Tibial nerve (tissue), 4 donors: Measurements from ENCODE around the gene MRPS5. TPM values are rescaled to one million over a fixed set of nuclear protein-coding genes. Genes with fewer than 3 reads are reported as not detected.

ENCODE experiments used
- DNase-seq, 2 donors: peaks; one replicate each; pipeline ENCODE4 v3.0.0-alpha.2; 2019; ENCODE audit warnings: low spot score in 2 of 2
- H3K27ac ChIP-seq, 4 donors: fragments of 200-600 bp; sonication (generic) in 3 of 4; one replicate each; pipeline ENCODE4 v1.5.1; 2017 to 2019; ENCODE audit warnings: mild to moderate bottlenecking in 1 of 4
- H3K27me3 ChIP-seq, 2 donors: fragments of 200-600 bp; sonication (generic) in 1 of 2; one replicate each; pipeline versions ENCODE4 v1.5.1 to v1.6.0; 2017 to 2019
- H3K36me3 ChIP-seq, 3 donors: fragments of 200-600 bp; sonication (generic); one replicate each; pipeline ENCODE4 v1.5.1; 2018 to 2019
- H3K4me1 ChIP-seq, 4 donors: fragments of 200-600 bp; sonication (generic) in 3 of 4; one replicate each; pipeline ENCODE4 v1.5.1; 2017 to 2019
- H3K4me3 ChIP-seq, 4 donors: fragments of 200-600 bp; sonication (generic) in 3 of 4; one replicate each; pipeline ENCODE4 v1.5.1; 2017 to 2019; ENCODE audit warnings: mild to moderate bottlenecking in 1 of 4, moderate library complexity in 1 of 4
- H3K9me3 ChIP-seq, 4 donors: fragments of 200-600 bp; sonication (generic) in 3 of 4; one replicate each; pipeline ENCODE4 v1.5.1; 2017 to 2019
- EP300 ChIP-seq, 2 donors: sonication (generic); formaldehyde crosslinking; IDR thresholded peaks; one replicate each; pipeline ENCODE4 v1.6.1; 2017; ENCODE audit warnings: antibody characterized with exemption in 2 of 2, mild to moderate bottlenecking in 1 of 2
- POLR2A ChIP-seq, 2 donors: fragments of 450-650 bp; IDR thresholded peaks; one replicate each; pipeline ENCODE4 v1.6.1; 2017; ENCODE audit warnings: antibody characterized with exemption in 2 of 2, mild to moderate bottlenecking in 2 of 2, moderate library complexity in 2 of 2
- WGBS, 2 donors: methylation state at CpG; one replicate each; pipeline ENCODE4 v1.1.5; 2018; 5-methylcytosine and 5-hydroxymethylcytosine counted together
- total RNA-seq, 4 donors: library from RNA; depleted of rRNA; stranded (reverse); fragments of >200 nt; gene quantifications; one replicate each; pipeline ENCODE4 v1.1.0, GENCODE V29; 2016
- TF ChIP-seq, protein P1 (sequence below), 5 experiments: fragments of 200-600 bp in 3 of 5; fragments of 450-650 bp in 2 of 5; sonication (generic) in 3 of 5; IDR thresholded peaks; one replicate each; pipeline ENCODE4 v1.5.1; 2016 to 2019; ENCODE audit warnings: antibody characterized with exemption in 5 of 5, mild to moderate bottlenecking in 3 of 5, moderate library complexity in 2 of 5

MRPS5 gene
- total RNA-seq, 4 donors from 2014 or later = 34.3 to 67.8 (median 50.8) TPM

DNA sequence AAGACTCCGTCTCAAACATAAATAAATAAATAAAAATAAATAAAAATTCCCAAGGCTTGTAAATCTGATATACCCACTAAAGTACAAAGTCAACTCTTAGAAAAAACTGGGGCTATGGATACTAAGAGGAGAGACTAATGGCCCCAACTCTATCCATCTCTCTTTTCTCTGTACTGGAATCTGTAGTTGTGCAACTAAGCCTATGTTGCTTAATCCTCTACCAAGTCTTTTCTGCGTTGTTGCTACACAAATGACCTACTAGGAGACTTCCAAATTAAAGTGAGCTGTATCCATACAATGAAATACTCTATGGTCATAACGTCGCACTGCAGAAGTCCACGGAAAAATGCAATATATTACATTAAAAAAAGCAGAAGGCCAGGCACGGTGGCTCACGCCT is 8.1 kb downstream of the MRPS5 start:
- Histone ChIP-seq H3K27ac (no peak overlapping the region), H3K27me3 (no peaks in the 10 kb centered on the region), H3K4me1 (peaks cover 0 to 19% (median 4%) of the 10 kb centered on the region in 4 donors), H3K36me3 (peaks cover 0 to 71% (median 26%) of the 10 kb centered on the region in 3 donors), H3K9me3 (no peaks in the 10 kb centered on the region), H3K4me3 (no peak overlapping the region)
- TF ChIP-seq POLR2A (IDR thresholded peaks at IDR 0.05) = no peak
- TF ChIP-seq EP300 (IDR thresholded peaks at IDR 0.05) = no peak
- TF ChIP-seq, protein P1, sequence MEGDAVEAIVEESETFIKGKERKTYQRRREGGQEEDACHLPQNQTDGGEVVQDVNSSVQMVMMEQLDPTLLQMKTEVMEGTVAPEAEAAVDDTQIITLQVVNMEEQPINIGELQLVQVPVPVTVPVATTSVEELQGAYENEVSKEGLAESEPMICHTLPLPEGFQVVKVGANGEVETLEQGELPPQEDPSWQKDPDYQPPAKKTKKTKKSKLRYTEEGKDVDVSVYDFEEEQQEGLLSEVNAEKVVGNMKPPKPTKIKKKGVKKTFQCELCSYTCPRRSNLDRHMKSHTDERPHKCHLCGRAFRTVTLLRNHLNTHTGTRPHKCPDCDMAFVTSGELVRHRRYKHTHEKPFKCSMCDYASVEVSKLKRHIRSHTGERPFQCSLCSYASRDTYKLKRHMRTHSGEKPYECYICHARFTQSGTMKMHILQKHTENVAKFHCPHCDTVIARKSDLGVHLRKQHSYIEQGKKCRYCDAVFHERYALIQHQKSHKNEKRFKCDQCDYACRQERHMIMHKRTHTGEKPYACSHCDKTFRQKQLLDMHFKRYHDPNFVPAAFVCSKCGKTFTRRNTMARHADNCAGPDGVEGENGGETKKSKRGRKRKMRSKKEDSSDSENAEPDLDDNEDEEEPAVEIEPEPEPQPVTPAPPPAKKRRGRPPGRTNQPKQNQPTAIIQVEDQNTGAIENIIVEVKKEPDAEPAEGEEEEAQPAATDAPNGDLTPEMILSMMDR (IDR thresholded peaks at IDR 0.05) = no peak
- DNase-seq = no peak
- 89 to 94% methylated on average over 7 of the region's 7 CpGs for WGBS, 2 donors

DNA sequence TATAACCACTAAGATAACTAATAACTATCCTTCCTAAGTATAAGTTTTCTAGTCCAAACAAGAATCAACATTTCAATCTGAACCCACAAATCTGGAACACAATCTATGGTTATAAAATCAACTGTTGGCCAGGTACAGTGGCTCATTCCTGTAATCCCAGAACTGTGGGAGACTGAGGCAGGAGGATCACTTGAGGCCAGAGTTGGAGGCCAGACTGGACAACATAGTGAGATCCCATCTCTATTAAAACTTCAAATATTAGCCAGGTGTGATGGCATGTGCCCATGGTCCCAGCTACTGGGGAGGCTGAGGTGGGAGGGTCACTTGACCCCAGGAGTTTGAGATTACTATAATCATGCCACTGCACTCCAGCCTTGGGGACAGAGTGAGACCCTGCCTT is 11.2 kb downstream of the MRPS5 start:
- H3K36me3 ChIP-seq = peaks cover 0 to 93% (median 45%) of the 10 kb centered on the region in 3 donors
- H3K9me3 ChIP-seq = no peaks in the 10 kb centered on the region
- no peak for DNase-seq
- no peak overlapping the region for H3K27ac ChIP-seq
- H3K4me1 ChIP-seq = peaks cover 0 to 7% (median 0%) of the 10 kb centered on the region in 4 donors
- no peak overlapping the region for H3K4me3 ChIP-seq
- TF ChIP-seq POLR2A (IDR thresholded peaks at IDR 0.05) (no peak), EP300 (IDR thresholded peaks at IDR 0.05) (no peak)
- TF ChIP-seq, protein P1 (IDR thresholded peaks at IDR 0.05) = no peak
- no peaks in the 10 kb centered on the region for H3K27me3 ChIP-seq

DNA sequence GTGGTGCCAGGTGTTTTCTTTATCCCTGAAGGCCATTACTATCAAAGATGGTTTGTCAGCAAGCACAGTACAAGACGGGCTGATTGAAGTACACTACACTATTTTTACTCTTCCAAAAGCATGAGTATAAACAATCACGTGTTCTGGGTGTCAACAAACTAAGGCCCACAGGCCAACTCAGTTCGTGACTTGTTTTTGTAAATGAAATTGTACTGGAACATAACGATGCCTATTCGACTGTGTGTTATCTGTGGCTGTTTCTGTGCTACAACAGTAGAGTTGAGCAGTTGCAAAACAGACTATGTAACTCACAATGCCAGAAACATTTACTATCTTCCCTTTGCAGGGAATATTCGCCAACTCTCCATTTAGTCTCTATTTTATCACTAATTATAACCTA is 12.3 kb downstream of the MRPS5 start:
- peaks cover 0 to 96% (median 54%) of the 10 kb centered on the region in 3 donors for H3K36me3 ChIP-seq
- no peak for DNase-seq
- no peak overlapping the region for H3K27ac ChIP-seq
- WGBS, 2 donors = 89 to 90% methylated on average over 6 of the region's 6 CpGs
- H3K9me3 ChIP-seq = no peaks in the 10 kb centered on the region
- H3K27me3 ChIP-seq = no peaks in the 10 kb centered on the region
- H3K4me1 ChIP-seq = no peaks in the 10 kb centered on the region
- H3K4me3 ChIP-seq = no peak overlapping the region
- TF ChIP-seq, protein P1 (IDR thresholded peaks at IDR 0.05) = no peak
- no peak for TF ChIP-seq POLR2A (IDR thresholded peaks at IDR 0.05)
- no peak for TF ChIP-seq EP300 (IDR thresholded peaks at IDR 0.05)

DNA sequence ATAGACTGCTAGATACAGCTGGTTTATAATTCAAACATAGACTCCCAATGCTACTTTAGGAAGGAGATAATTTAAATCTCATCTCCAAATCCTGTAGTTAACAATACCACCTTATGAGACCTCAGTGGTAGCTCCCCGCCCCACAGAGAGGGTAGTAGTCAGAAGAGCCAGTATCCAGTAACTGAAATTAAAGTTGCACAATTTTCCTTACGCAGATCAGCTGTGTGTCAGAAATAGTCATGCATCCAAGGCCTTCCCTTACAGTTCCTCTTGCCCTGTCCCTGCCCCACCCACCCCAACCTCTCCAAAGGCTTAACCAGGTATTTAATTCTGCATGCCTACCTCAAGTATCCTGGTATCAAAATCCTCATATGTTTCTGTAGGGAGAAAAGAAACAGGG is 15.5 kb downstream of the MRPS5 start:
- Histone ChIP-seq H3K36me3 (peaks cover 0 to 99% (median 48%) of the 10 kb centered on the region in 3 donors), H3K27ac (no peak overlapping the region), H3K9me3 (no peaks in the 10 kb centered on the region), H3K27me3 (no peaks in the 10 kb centered on the region), H3K4me3 (no peak overlapping the region), H3K4me1 (no peaks in the 10 kb centered on the region)
- TF ChIP-seq EP300 (IDR thresholded peaks at IDR 0.05) = no peak
- TF ChIP-seq, protein P1 (IDR thresholded peaks at IDR 0.05) = no peak
- TF ChIP-seq POLR2A (IDR thresholded peaks at IDR 0.05) = no peak
- DNase-seq = no peak
- WGBS, 2 donors = 90 to 93% methylated on average over 2 of the region's 2 CpGs

DNA sequence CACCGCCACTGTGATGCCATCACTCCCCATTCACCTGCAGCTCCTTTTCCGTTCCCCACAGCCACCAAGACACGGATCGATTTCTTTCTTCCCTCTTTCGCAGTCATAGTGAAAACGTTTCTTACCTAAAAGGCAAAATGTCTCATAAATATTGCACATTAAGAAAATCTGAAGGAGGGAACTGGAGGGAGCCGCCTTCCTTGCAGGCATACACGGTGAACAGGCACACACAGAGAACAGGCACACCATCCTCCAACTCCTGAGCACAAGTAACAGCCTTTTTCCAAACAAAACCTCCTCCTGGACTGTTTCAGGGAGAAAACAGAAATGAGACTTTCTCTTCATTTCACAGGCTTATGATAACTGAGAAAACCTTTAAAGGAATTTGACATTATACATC is 17.0 kb downstream of the MRPS5 start:
- no peak for DNase-seq
- Histone ChIP-seq H3K27me3 (no peaks in the 10 kb centered on the region), H3K36me3 (peaks cover 0 to 99% (median 45%) of the 10 kb centered on the region in 3 donors), H3K27ac (no peak overlapping the region), H3K9me3 (no peaks in the 10 kb centered on the region), H3K4me1 (no peaks in the 10 kb centered on the region), H3K4me3 (no peak overlapping the region)
- WGBS, 2 donors = 90 to 97% methylated on average over 8 of the region's 8 CpGs
- TF ChIP-seq, protein P1 (IDR thresholded peaks at IDR 0.05) = no peak
- no peak for TF ChIP-seq POLR2A (IDR thresholded peaks at IDR 0.05)
